ENCODE measurements around the gene PER2. TPM values are rescaled to one million over a fixed set of nuclear protein-coding genes. Genes with fewer than 3 reads are reported as not detected.

PER2 gene
- total and polyA plus RNA-seq, 2 of the 13 experiments (the other 11 are each of a cell fraction or from before 2014, with no cell fraction given): 5.1 to 9.4 TPM

- TF ChIP-seq, protein P1, sequence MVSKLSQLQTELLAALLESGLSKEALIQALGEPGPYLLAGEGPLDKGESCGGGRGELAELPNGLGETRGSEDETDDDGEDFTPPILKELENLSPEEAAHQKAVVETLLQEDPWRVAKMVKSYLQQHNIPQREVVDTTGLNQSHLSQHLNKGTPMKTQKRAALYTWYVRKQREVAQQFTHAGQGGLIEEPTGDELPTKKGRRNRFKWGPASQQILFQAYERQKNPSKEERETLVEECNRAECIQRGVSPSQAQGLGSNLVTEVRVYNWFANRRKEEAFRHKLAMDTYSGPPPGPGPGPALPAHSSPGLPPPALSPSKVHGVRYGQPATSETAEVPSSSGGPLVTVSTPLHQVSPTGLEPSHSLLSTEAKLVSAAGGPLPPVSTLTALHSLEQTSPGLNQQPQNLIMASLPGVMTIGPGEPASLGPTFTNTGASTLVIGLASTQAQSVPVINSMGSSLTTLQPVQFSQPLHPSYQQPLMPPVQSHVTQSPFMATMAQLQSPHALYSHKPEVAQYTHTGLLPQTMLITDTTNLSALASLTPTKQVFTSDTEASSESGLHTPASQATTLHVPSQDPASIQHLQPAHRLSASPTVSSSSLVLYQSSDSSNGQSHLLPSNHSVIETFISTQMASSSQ (IDR thresholded peaks at IDR 0.05; ENCODE audit: low read depth): no peak
- TF ChIP-seq, protein P1 (CRISPR knock-in tag; IDR thresholded peaks at IDR 0.05; ENCODE audit: borderline replicate concordance): no peak
- TF ChIP-seq ZNF224 (CRISPR knock-in tag; IDR thresholded peaks at IDR 0.05) (no peak), JDP2 (CRISPR knock-in tag; IDR thresholded peaks at IDR 0.05; ENCODE audit: borderline replicate concordance) (no peak), NR3C1 (CRISPR knock-in tag; IDR thresholded peaks at IDR 0.05) (no peak), ZNF143 (CRISPR knock-in tag; IDR thresholded peaks at IDR 0.05) (0 out of 2 replicates have a peak, but pooled peaks have one; percentile 12), MBNL3 (CRISPR knock-in tag; conservative IDR thresholded peaks at IDR 0.05) (no peak), ATRX (CRISPR knock-in tag; IDR thresholded peaks at IDR 0.05; ENCODE audit: borderline replicate concordance) (no peak), FOXO1 (CRISPR knock-in tag; IDR thresholded peaks at IDR 0.05) (no peak), HMGA1 (CRISPR knock-in tag; conservative IDR thresholded peaks at IDR 0.05) (no peak), KDM4B (CRISPR knock-in tag; IDR thresholded peaks at IDR 0.05) (no peak), HBP1 (CRISPR knock-in tag; IDR thresholded peaks at IDR 0.05; ENCODE audit: low read depth) (no peak), HNF4A (CRISPR knock-in tag; IDR thresholded peaks at IDR 0.05) (no peak), CEBPG (CRISPR knock-in tag; IDR thresholded peaks at IDR 0.05) (peak; percentile 78), DZIP1 (CRISPR knock-in tag; IDR thresholded peaks at IDR 0.05) (no peak)
- TF ChIP-seq, protein P2, sequence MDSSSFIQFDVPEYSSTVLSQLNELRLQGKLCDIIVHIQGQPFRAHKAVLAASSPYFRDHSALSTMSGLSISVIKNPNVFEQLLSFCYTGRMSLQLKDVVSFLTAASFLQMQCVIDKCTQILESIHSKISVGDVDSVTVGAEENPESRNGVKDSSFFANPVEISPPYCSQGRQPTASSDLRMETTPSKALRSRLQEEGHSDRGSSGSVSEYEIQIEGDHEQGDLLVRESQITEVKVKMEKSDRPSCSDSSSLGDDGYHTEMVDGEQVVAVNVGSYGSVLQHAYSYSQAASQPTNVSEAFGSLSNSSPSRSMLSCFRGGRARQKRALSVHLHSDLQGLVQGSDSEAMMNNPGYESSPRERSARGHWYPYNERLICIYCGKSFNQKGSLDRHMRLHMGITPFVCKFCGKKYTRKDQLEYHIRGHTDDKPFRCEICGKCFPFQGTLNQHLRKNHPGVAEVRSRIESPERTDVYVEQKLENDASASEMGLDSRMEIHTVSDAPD (CRISPR knock-in tag; IDR thresholded peaks at IDR 0.05): peak; percentile 84; the same call in 1 of the 2 replicates
- TF ChIP-seq, protein P3, sequence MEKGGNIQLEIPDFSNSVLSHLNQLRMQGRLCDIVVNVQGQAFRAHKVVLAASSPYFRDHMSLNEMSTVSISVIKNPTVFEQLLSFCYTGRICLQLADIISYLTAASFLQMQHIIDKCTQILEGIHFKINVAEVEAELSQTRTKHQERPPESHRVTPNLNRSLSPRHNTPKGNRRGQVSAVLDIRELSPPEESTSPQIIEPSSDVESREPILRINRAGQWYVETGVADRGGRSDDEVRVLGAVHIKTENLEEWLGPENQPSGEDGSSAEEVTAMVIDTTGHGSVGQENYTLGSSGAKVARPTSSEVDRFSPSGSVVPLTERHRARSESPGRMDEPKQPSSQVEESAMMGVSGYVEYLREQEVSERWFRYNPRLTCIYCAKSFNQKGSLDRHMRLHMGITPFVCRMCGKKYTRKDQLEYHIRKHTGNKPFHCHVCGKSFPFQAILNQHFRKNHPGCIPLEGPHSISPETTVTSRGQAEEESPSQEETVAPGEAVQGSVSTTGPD (CRISPR knock-in tag; IDR thresholded peaks at IDR 0.05): peak; percentile 70
- TF ChIP-seq, protein P4, sequence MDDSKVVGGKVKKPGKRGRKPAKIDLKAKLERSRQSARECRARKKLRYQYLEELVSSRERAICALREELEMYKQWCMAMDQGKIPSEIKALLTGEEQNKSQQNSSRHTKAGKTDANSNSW (CRISPR knock-in tag; IDR thresholded peaks at IDR 0.05; ENCODE audit: borderline replicate concordance): no peak
- TF ChIP-seq, protein P5, sequence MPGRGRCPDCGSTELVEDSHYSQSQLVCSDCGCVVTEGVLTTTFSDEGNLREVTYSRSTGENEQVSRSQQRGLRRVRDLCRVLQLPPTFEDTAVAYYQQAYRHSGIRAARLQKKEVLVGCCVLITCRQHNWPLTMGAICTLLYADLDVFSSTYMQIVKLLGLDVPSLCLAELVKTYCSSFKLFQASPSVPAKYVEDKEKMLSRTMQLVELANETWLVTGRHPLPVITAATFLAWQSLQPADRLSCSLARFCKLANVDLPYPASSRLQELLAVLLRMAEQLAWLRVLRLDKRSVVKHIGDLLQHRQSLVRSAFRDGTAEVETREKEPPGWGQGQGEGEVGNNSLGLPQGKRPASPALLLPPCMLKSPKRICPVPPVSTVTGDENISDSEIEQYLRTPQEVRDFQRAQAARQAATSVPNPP (CRISPR knock-in tag; IDR thresholded peaks at IDR 0.05): no peak
Observed at GRCh38 chr2:238286551-238286950, 1.9 kb downstream of the PER2 start (continued).
